GM12878 (cell line): ENCODE results near the gene DNAH11.

Source experiments
- CHD2 ChIP-seq: IDR thresholded peaks from 2 replicates; pipeline ENCODE4 v1.6.1; 2011; ENCODE audit warnings: low read depth, low read length, improper control_type of control experiment, borderline replicate concordance
- EZH2 ChIP-seq: IDR thresholded peaks from 2 replicates; pipeline ENCODE4 v1.6.1; 2012; ENCODE audit warnings: low read depth, mild to moderate bottlenecking, control low read depth, inconsistent platforms, low read length, borderline replicate concordance; ENCODE audit not compliant: control insufficient read depth
- HDAC6 ChIP-seq: fragments of 200-600 bp; sonication (generic); IDR thresholded peaks from one replicate; pipeline ENCODE4 v1.8.0; 2017; ENCODE audit warnings: antibody characterized with exemption; ENCODE audit not compliant: unreplicated experiment
- JUND ChIP-seq: IDR thresholded peaks from 2 replicates; pipeline ENCODE4 v1.6.1; 2012; ENCODE audit warnings: low read depth, mild to moderate bottlenecking, low read length, improper control_type of control experiment, moderate library complexity
- POLR2A ChIP-seq: IDR thresholded peaks from 2 replicates; pipeline ENCODE4 v1.6.1; 2011; ENCODE audit warnings: low read depth, mild to moderate bottlenecking, low read length
- TF ChIP-seq, protein P1 (sequence below), 3 experiments: IDR thresholded peaks in 2 of 3; conservative IDR thresholded peaks in 1 of 3; 2 replicates each; pipeline ENCODE4 v1.5.1; 2011; ENCODE audit warnings: low read depth in 3 of 3, low read length in 3 of 3, mild to moderate bottlenecking in 3 of 3, control low read depth in 2 of 3, moderate library complexity in 2 of 3, inconsistent platforms in 1 of 3, mixed read lengths in 1 of 3; ENCODE audit not compliant: control insufficient read depth in 2 of 3, insufficient read depth in 1 of 3; ENCODE audit errors: extremely low read depth in 1 of 3

GRCh38 chr7:21565614-21566013 lies 22.8 kb downstream of the DNAH11 start:
- no peak for TF ChIP-seq JUND
- no peak for TF ChIP-seq HDAC6
- TF ChIP-seq EZH2 = no peak
- TF ChIP-seq POLR2A = no peak
- TF ChIP-seq CHD2 = no peak
- TF ChIP-seq, protein P1, sequence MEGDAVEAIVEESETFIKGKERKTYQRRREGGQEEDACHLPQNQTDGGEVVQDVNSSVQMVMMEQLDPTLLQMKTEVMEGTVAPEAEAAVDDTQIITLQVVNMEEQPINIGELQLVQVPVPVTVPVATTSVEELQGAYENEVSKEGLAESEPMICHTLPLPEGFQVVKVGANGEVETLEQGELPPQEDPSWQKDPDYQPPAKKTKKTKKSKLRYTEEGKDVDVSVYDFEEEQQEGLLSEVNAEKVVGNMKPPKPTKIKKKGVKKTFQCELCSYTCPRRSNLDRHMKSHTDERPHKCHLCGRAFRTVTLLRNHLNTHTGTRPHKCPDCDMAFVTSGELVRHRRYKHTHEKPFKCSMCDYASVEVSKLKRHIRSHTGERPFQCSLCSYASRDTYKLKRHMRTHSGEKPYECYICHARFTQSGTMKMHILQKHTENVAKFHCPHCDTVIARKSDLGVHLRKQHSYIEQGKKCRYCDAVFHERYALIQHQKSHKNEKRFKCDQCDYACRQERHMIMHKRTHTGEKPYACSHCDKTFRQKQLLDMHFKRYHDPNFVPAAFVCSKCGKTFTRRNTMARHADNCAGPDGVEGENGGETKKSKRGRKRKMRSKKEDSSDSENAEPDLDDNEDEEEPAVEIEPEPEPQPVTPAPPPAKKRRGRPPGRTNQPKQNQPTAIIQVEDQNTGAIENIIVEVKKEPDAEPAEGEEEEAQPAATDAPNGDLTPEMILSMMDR (IDR thresholded peaks at IDR 0.05 in 2 of 3, conservative IDR thresholded peaks at IDR 0.05 in 1 of 3; ENCODE audit: control insufficient read depth in 2 of 3, extremely low read depth in 1 of 3, insufficient read depth in 1 of 3, low read depth in 3 of 3, low read length in 3 of 3) = no peak
